ENCODE measurements around the gene CKS2.

- TF ChIP-seq, protein P1, sequence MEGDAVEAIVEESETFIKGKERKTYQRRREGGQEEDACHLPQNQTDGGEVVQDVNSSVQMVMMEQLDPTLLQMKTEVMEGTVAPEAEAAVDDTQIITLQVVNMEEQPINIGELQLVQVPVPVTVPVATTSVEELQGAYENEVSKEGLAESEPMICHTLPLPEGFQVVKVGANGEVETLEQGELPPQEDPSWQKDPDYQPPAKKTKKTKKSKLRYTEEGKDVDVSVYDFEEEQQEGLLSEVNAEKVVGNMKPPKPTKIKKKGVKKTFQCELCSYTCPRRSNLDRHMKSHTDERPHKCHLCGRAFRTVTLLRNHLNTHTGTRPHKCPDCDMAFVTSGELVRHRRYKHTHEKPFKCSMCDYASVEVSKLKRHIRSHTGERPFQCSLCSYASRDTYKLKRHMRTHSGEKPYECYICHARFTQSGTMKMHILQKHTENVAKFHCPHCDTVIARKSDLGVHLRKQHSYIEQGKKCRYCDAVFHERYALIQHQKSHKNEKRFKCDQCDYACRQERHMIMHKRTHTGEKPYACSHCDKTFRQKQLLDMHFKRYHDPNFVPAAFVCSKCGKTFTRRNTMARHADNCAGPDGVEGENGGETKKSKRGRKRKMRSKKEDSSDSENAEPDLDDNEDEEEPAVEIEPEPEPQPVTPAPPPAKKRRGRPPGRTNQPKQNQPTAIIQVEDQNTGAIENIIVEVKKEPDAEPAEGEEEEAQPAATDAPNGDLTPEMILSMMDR (IDR thresholded peaks at IDR 0.05): no peak
- no peak for TF ChIP-seq POLR2A (IDR thresholded peaks at IDR 0.05)
Measured at GRCh38 chr9:89349607-89350006, 38.6 kb downstream of the CKS2 start.

Measured in heart left ventricle (tissue), 13 donors.